HEK293 (cell line): ENCODE results near the gene XPO5.

Source experiments
- ELK4 ChIP-seq: IDR thresholded peaks from 2 replicates; pipeline ENCODE4 v1.6.1; 2011; ENCODE audit warnings: mild to moderate bottlenecking, low read depth, low read length, borderline replicate concordance
- FEZF1 ChIP-seq: fragments of 450-650 bp; formaldehyde crosslinking; IDR thresholded peaks from 2 replicates; pipeline ENCODE4 v1.5.1; 2016; ENCODE audit warnings: missing biosample characterization, missing genetic modification characterization
- HIC1 ChIP-seq: fragments of 450-650 bp; formaldehyde crosslinking; IDR thresholded peaks from 2 replicates; pipeline ENCODE4 v1.5.1; 2016; ENCODE audit warnings: missing biosample characterization, missing genetic modification characterization
- PRDM1 ChIP-seq: fragments of 450-650 bp; formaldehyde crosslinking; IDR thresholded peaks from 2 replicates; pipeline ENCODE4; 2016; ENCODE audit warnings: missing biosample characterization, missing genetic modification characterization
- PRDM6 ChIP-seq: fragments of 450-650 bp; formaldehyde crosslinking; IDR thresholded peaks from 2 replicates; pipeline ENCODE4 v1.5.1; 2017; ENCODE audit warnings: missing biosample characterization, missing genetic modification characterization
- REPIN1 ChIP-seq: fragments of 450-650 bp; formaldehyde crosslinking; IDR thresholded peaks from 2 replicates; pipeline ENCODE4 v1.5.1; 2017; ENCODE audit warnings: missing biosample characterization, missing genetic modification characterization, low read depth
- SP2 ChIP-seq: fragments of 450-650 bp; formaldehyde crosslinking; IDR thresholded peaks from 2 replicates; pipeline ENCODE4 v1.5.1; 2016; ENCODE audit warnings: missing biosample characterization, missing genetic modification characterization
- TCF7L2 ChIP-seq: IDR thresholded peaks from 2 replicates; pipeline ENCODE4 v1.6.1; 2011; ENCODE audit warnings: low read depth, mild to moderate bottlenecking, inconsistent platforms, low read length, moderate library complexity, borderline replicate concordance
- ZBTB17 ChIP-seq: fragments of 450-650 bp; formaldehyde crosslinking; IDR thresholded peaks from 2 replicates; pipeline ENCODE4 v1.5.1; 2016; ENCODE audit warnings: missing biosample characterization, missing genetic modification characterization
- ZFP3 ChIP-seq: fragments of 450-650 bp; formaldehyde crosslinking; IDR thresholded peaks from 2 replicates; pipeline ENCODE4 v1.5.1; 2016; ENCODE audit warnings: low read depth, missing biosample characterization, missing genetic modification characterization
- ZNF112 ChIP-seq: fragments of 450-650 bp; formaldehyde crosslinking; IDR thresholded peaks from 2 replicates; pipeline ENCODE4 v1.5.0; 2017; ENCODE audit warnings: missing biosample characterization, missing genetic modification characterization
- ZNF146 ChIP-seq: fragments of 450-650 bp; formaldehyde crosslinking; IDR thresholded peaks from 2 replicates; pipeline ENCODE4 v1.5.1; 2016; ENCODE audit warnings: missing biosample characterization, missing genetic modification characterization
- ZNF23 ChIP-seq: fragments of 450-650 bp; formaldehyde crosslinking; IDR thresholded peaks from 2 replicates; pipeline ENCODE4 v1.5.1; 2016; ENCODE audit warnings: missing biosample characterization, missing genetic modification characterization, borderline replicate concordance
- ZNF266 ChIP-seq: fragments of 450-650 bp; formaldehyde crosslinking; IDR thresholded peaks from 2 replicates; pipeline ENCODE4 v1.5.1; 2016; ENCODE audit warnings: missing biosample characterization, missing genetic modification characterization, low read depth
- ZNF292 ChIP-seq: fragments of 450-650 bp; formaldehyde crosslinking; IDR thresholded peaks from 2 replicates; pipeline ENCODE4 v1.5.1; 2016; ENCODE audit warnings: low read depth, missing biosample characterization, missing genetic modification characterization, borderline replicate concordance
- ZNF302 ChIP-seq: fragments of 450-650 bp; formaldehyde crosslinking; IDR thresholded peaks from 2 replicates; pipeline ENCODE4 v1.5.1; 2016; ENCODE audit warnings: missing biosample characterization, missing genetic modification characterization, low read depth
- ZNF324 ChIP-seq: fragments of 450-650 bp; formaldehyde crosslinking; IDR thresholded peaks from 2 replicates; pipeline ENCODE4 v1.5.1; 2016; ENCODE audit warnings: missing biosample characterization, missing genetic modification characterization
- ZNF404 ChIP-seq: fragments of 450-650 bp; formaldehyde crosslinking; IDR thresholded peaks from 2 replicates; pipeline ENCODE4 v1.5.1; 2017; ENCODE audit warnings: missing biosample characterization, missing genetic modification characterization
- ZNF433 ChIP-seq: fragments of 450-650 bp; formaldehyde crosslinking; IDR thresholded peaks from 2 replicates; pipeline ENCODE4 v1.5.1; 2016; ENCODE audit warnings: missing biosample characterization, missing genetic modification characterization, low read depth
- ZNF449 ChIP-seq: fragments of 450-650 bp; formaldehyde crosslinking; IDR thresholded peaks from 2 replicates; pipeline ENCODE4 v1.5.1; 2017; ENCODE audit warnings: missing biosample characterization, mild to moderate bottlenecking, missing genetic modification characterization, moderate library complexity
- ZNF473 ChIP-seq: fragments of 450-650 bp; formaldehyde crosslinking; IDR thresholded peaks from 2 replicates; pipeline ENCODE4 v1.5.1; 2017; ENCODE audit warnings: missing biosample characterization, missing genetic modification characterization
- ZNF488 ChIP-seq: fragments of 450-650 bp; formaldehyde crosslinking; IDR thresholded peaks from 2 replicates; pipeline ENCODE4 v1.5.1; 2016; ENCODE audit warnings: missing biosample characterization, missing genetic modification characterization
- ZNF510 ChIP-seq: fragments of 450-650 bp; formaldehyde crosslinking; IDR thresholded peaks from 2 replicates; pipeline ENCODE4 v1.5.1; 2018; ENCODE audit warnings: mild to moderate bottlenecking, missing genetic modification characterization, missing biosample characterization; ENCODE audit not compliant: insufficient replicate concordance
- ZNF514 ChIP-seq: fragments of 450-650 bp; formaldehyde crosslinking; IDR thresholded peaks from 2 replicates; pipeline ENCODE4 v1.5.1; 2016; ENCODE audit warnings: missing biosample characterization, missing genetic modification characterization
- ZNF544 ChIP-seq: fragments of 450-650 bp; formaldehyde crosslinking; IDR thresholded peaks from 2 replicates; pipeline ENCODE4 v1.5.0; 2017; ENCODE audit warnings: missing biosample characterization, missing genetic modification characterization
- ZNF600 ChIP-seq: fragments of 450-650 bp; formaldehyde crosslinking; IDR thresholded peaks from 2 replicates; pipeline ENCODE4 v1.5.1; 2016; ENCODE audit warnings: missing biosample characterization, missing genetic modification characterization
- ZNF670 ChIP-seq: fragments of 450-650 bp; formaldehyde crosslinking; IDR thresholded peaks from 2 replicates; pipeline ENCODE4 v1.5.1; 2016; ENCODE audit warnings: missing biosample characterization, missing genetic modification characterization, low read depth
- ZNF830 ChIP-seq: fragments of 450-650 bp; IDR thresholded peaks from 2 replicates; pipeline ENCODE4 v1.5.0; 2018; ENCODE audit warnings: missing biosample characterization, missing genetic modification characterization, low read depth, mild to moderate bottlenecking, moderate library complexity
- ZSCAN16 ChIP-seq: fragments of 450-650 bp; formaldehyde crosslinking; IDR thresholded peaks from 2 replicates; pipeline ENCODE4 v1.5.1; 2016; ENCODE audit warnings: missing biosample characterization, missing genetic modification characterization
- ZSCAN30 ChIP-seq: fragments of 450-650 bp; IDR thresholded peaks from 2 replicates; pipeline ENCODE4 v1.5.1; 2018; ENCODE audit warnings: missing biosample characterization, mild to moderate bottlenecking, missing genetic modification characterization, moderate library complexity

XPO5 gene

GRCh38 chr6:43575105-43575771, 600 bp downstream of the XPO5 start (continued):
- TF ChIP-seq ZNF600 (tag by site-specific recombination): peak; percentile 92; the same call in 1 of the 2 replicates
- no peak for TF ChIP-seq ZNF433 (tag by site-specific recombination)
- no peak; the same call in 1 of the 2 replicates for TF ChIP-seq ZNF146
- peak; percentile 67 for TF ChIP-seq ZBTB17 (tag by site-specific recombination)
- TF ChIP-seq ZNF510: no peak
- no peak for TF ChIP-seq TCF7L2
- no peak for TF ChIP-seq ZNF514 (tag by site-specific recombination)
- TF ChIP-seq ZNF544 (tag by site-specific recombination): no peak
- TF ChIP-seq HIC1 (tag by site-specific recombination): no peak
- 0 out of 2 replicates have a peak, but pooled peaks have one; percentile 5 for TF ChIP-seq FEZF1
- TF ChIP-seq SP2 (tag by site-specific recombination): peak; percentile 84
- no peak for TF ChIP-seq ZNF404 (tag by site-specific recombination)
- no peak for TF ChIP-seq ZNF473 (tag by site-specific recombination)
- TF ChIP-seq PRDM6 (tag by site-specific recombination): no peak
- TF ChIP-seq ZNF488: no peak
- TF ChIP-seq ZNF266 (tag by site-specific recombination): no peak
- TF ChIP-seq REPIN1 (tag by site-specific recombination): 0 out of 2 replicates have a peak, but pooled peaks have one; percentile 24
- TF ChIP-seq ZNF830: no peak
- no peak for TF ChIP-seq ZNF302 (tag by site-specific recombination)
- peak; percentile 70; the same call in 1 of the 2 replicates for TF ChIP-seq ZNF324 (tag by site-specific recombination)
- TF ChIP-seq ZFP3 (tag by site-specific recombination): no peak
- TF ChIP-seq ELK4: no peak
- no peak for TF ChIP-seq ZNF670 (tag by site-specific recombination)
- TF ChIP-seq ZNF112 (tag by site-specific recombination): no peak
- no peak for TF ChIP-seq ZNF449 (tag by site-specific recombination)
- TF ChIP-seq ZNF292 (tag by site-specific recombination): no peak
- TF ChIP-seq ZSCAN30 (tag by site-specific recombination): no peak
- no peak for TF ChIP-seq ZNF23 (tag by site-specific recombination)
- peak; percentile 51 for TF ChIP-seq PRDM1
- no peak for TF ChIP-seq ZSCAN16
